K562 (cell line): ENCODE measurements around the gene RBM5. TPM values are rescaled to one million over a fixed set of nuclear protein-coding genes. Genes with fewer than 3 reads are reported as not detected.
A peak's percentile ranks its signal among the peaks of the same experiment; 100 is the strongest.

Source experiments
- KLF6 ChIP-seq: fragments of 250-450 bp; sonication (Bioruptor Pico); IDR thresholded peaks from 2 replicates; pipeline ENCODE4 v1.4.0; 2020; ENCODE audit warnings: mild to moderate bottlenecking, moderate library complexity, borderline replicate concordance
- RAD51 ChIP-seq: fragments of 450-650 bp; IDR thresholded peaks from 2 replicates; pipeline ENCODE4 v1.7.1; 2016; ENCODE audit warnings: low read depth, mild to moderate bottlenecking, borderline replicate concordance
- RBFOX2 ChIP-seq: fragments of 200-400 bp; formaldehyde crosslinking; IDR thresholded peaks from 2 replicates; pipeline ENCODE4 v1.6.1; 2017; ENCODE audit warnings: low read depth, mild to moderate bottlenecking, low read length, moderate library complexity
- RBM17 ChIP-seq: fragments of 200-400 bp; formaldehyde crosslinking; IDR thresholded peaks from 2 replicates; pipeline ENCODE4 v1.6.1; 2017; ENCODE audit warnings: low read depth, mild to moderate bottlenecking, low read length, borderline replicate concordance
- RBM34 ChIP-seq: fragments of 200-400 bp; formaldehyde crosslinking; IDR thresholded peaks from 2 replicates; pipeline ENCODE4 v1.6.1; 2018; ENCODE audit warnings: low read length, borderline replicate concordance; ENCODE audit not compliant: insufficient read depth
- SNRNP70 ChIP-seq: fragments of 200-400 bp; formaldehyde crosslinking; optimal IDR thresholded peaks from 2 replicates; pipeline ENCODE3; 2017; ENCODE audit warnings: low read depth, low read length
- TAL1 ChIP-seq: fragments of 450-650 bp; IDR thresholded peaks from 2 replicates; pipeline ENCODE4 v1.6.1; 2016; ENCODE audit warnings: mild to moderate bottlenecking
- ZHX1 ChIP-seq: fragments of 150-350 bp; conservative IDR thresholded peaks from 2 replicates; pipeline ENCODE4 v1.6.1; 2014; ENCODE audit warnings: low read length
- ZNF175 ChIP-seq: fragments of 200-800 bp; sonication (Bioruptor generic); IDR thresholded peaks from 2 replicates; pipeline ENCODE4 v1.6.1; 2016; ENCODE audit warnings: low read depth, mild to moderate bottlenecking, missing genetic modification characterization, missing compliant biosample characterization
- ZNF311 ChIP-seq: fragments of 250-450 bp; sonication (Bioruptor Pico); IDR thresholded peaks from 2 replicates; pipeline ENCODE4 v1.4.0; 2020; ENCODE audit warnings: mild to moderate bottlenecking, moderate library complexity
- ZNF316 ChIP-seq: fragments of 450-650 bp; IDR thresholded peaks from 2 replicates; pipeline ENCODE4 v1.6.1; 2016
- ZNF584 ChIP-seq: fragments of 200-800 bp; sonication (Bioruptor generic); IDR thresholded peaks from 2 replicates; pipeline ENCODE4 v1.6.1; 2016; ENCODE audit warnings: low read depth, mild to moderate bottlenecking, missing genetic modification characterization, missing compliant biosample characterization
- ZNF589 ChIP-seq: fragments of 200-800 bp; sonication (Bioruptor generic); IDR thresholded peaks from 2 replicates; pipeline ENCODE4 v1.6.1; 2016; ENCODE audit warnings: low read depth, missing genetic modification characterization, missing compliant biosample characterization
- ZNF699 ChIP-seq: fragments of 250-450 bp; sonication (Bioruptor Pico); IDR thresholded peaks from 2 replicates; pipeline ENCODE4 v1.8.0; 2021; ENCODE audit warnings: mild to moderate bottlenecking, moderate library complexity; ENCODE audit not compliant: insufficient replicate concordance
- ZNF785 ChIP-seq: fragments of 250-450 bp; sonication (Bioruptor Pico); IDR thresholded peaks from 2 replicates; pipeline ENCODE4 v1.4.0; 2020; ENCODE audit warnings: mild to moderate bottlenecking
- polyA plus RNA-seq, 8 experiments: library from polyadenylated mRNA; depleted of rRNA in 4 of 8; stranded (reverse) in 5 of 8; unstranded in 3 of 8; fragments of >200 nt; fragmentation: Nextera tagmentation in 2 of 8; fragmentation: Illumina TruSeq in 1 of 8; extraction: Ambion mirVana in 2 of 8; extraction: Trizol in 1 of 8; gene quantifications; 2 replicates each; pipeline versions ENCODE4 v1.2.1 to v1.2.3, GENCODE V29; 2011 to 2014; ENCODE audit warnings: inconsistent platforms in 1 of 8, missing spikeins in 1 of 8
- total RNA-seq, 7 experiments: library from RNA; depleted of rRNA in 6 of 7; stranded (reverse); fragments of >200 nt in 6 of 7; fragmentation: Illumina TruSeq in 2 of 7; extraction: Trizol in 2 of 7; gene quantifications; 2 replicates each; pipeline versions ENCODE4 v1.2.1 to v1.2.3, GENCODE V29; 2011 to 2021; ENCODE audit warnings: low replicate concordance in 1 of 7
- TF ChIP-seq, protein P1 (sequence below): sonication (generic); formaldehyde crosslinking; IDR thresholded peaks from 2 replicates; pipeline ENCODE4 v1.8.0; 2022; ENCODE audit warnings: mild to moderate bottlenecking, missing genetic modification reagents
- TF ChIP-seq, protein P2 (sequence below): fragments of 250-450 bp; sonication (Bioruptor Pico); IDR thresholded peaks from 2 replicates; pipeline ENCODE4 v1.8.0; 2021; ENCODE audit warnings: moderate library complexity, mild to moderate bottlenecking, inconsistent platforms

RBM5 gene
- total and polyA plus RNA-seq, 9 of the 15 experiments (the other 6 are each of a cell fraction or from before 2014, with no cell fraction given) = 24.5 to 153 (median 81.6) TPM

DNA sequence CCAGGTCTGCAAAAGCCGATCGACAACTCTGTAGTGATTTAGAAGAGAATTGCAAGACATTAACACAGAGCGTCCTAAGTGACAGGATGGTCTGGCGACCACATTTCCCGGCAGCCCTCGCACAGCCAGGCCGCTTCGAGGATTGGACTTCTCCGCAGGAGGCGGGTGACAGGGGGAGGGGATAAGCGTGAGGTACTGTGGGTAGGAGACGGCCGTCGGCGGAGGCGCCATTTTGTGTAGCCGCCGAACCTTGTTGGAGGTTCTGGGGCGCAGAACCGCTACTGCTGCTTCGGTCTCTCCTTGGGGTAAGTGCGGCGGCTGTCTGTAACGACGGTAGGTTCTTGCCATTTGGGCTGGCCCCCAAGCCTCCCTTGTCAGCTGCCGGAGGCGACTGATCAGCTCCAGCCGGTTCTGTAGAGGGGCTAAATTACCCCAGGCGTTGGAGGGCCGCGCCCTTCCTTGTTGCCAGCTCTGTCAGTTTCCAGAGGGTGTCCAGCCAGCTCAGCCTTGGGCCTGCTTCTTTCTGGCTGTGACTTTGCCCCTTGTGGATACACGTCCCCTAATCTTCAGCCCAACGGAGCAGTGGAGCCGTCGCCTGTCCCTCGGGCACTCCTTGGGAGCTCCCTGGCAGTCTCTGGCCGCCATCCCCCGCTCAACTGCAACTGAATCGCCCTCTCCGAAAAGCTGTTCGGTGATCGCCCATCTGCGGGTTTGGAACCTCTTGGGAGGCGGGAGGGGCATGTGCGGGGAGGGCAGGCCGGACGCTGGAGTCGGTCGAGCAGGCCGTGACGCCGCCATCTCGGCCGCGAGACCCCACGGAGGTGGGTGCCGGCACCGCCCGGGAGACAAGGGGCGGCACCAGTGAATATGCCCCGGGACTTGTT lies at the start of gene RBM5 (continued):
- TF ChIP-seq, protein P1, sequence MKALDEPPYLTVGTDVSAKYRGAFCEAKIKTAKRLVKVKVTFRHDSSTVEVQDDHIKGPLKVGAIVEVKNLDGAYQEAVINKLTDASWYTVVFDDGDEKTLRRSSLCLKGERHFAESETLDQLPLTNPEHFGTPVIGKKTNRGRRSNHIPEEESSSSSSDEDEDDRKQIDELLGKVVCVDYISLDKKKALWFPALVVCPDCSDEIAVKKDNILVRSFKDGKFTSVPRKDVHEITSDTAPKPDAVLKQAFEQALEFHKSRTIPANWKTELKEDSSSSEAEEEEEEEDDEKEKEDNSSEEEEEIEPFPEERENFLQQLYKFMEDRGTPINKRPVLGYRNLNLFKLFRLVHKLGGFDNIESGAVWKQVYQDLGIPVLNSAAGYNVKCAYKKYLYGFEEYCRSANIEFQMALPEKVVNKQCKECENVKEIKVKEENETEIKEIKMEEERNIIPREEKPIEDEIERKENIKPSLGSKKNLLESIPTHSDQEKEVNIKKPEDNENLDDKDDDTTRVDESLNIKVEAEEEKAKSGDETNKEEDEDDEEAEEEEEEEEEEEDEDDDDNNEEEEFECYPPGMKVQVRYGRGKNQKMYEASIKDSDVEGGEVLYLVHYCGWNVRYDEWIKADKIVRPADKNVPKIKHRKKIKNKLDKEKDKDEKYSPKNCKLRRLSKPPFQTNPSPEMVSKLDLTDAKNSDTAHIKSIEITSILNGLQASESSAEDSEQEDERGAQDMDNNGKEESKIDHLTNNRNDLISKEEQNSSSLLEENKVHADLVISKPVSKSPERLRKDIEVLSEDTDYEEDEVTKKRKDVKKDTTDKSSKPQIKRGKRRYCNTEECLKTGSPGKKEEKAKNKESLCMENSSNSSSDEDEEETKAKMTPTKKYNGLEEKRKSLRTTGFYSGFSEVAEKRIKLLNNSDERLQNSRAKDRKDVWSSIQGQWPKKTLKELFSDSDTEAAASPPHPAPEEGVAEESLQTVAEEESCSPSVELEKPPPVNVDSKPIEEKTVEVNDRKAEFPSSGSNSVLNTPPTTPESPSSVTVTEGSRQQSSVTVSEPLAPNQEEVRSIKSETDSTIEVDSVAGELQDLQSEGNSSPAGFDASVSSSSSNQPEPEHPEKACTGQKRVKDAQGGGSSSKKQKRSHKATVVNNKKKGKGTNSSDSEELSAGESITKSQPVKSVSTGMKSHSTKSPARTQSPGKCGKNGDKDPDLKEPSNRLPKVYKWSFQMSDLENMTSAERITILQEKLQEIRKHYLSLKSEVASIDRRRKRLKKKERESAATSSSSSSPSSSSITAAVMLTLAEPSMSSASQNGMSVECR (CRISPR knock-in tag) = peak; percentile 73; the same call in 1 of the 2 replicates
- no peak for TF ChIP-seq TAL1
- no peak for TF ChIP-seq ZNF175 (CRISPR knock-in tag)
- TF ChIP-seq ZNF311 = no peak
- TF ChIP-seq ZNF785 = no peak
- no peak for TF ChIP-seq ZNF589 (CRISPR knock-in tag)
- no peak for TF ChIP-seq RBM34
- TF ChIP-seq ZNF316 = no peak
- no peak for TF ChIP-seq ZHX1
- TF ChIP-seq ZNF584 = no peak
- no peak for TF ChIP-seq ZNF699 (CRISPR knock-in tag)
- TF ChIP-seq RBFOX2 = peak; percentile 90
- no peak for TF ChIP-seq RAD51
- no peak for TF ChIP-seq SNRNP70
- TF ChIP-seq KLF6 (CRISPR knock-in tag) = no peak
- TF ChIP-seq RBM17 = no peak
- TF ChIP-seq, protein P2, sequence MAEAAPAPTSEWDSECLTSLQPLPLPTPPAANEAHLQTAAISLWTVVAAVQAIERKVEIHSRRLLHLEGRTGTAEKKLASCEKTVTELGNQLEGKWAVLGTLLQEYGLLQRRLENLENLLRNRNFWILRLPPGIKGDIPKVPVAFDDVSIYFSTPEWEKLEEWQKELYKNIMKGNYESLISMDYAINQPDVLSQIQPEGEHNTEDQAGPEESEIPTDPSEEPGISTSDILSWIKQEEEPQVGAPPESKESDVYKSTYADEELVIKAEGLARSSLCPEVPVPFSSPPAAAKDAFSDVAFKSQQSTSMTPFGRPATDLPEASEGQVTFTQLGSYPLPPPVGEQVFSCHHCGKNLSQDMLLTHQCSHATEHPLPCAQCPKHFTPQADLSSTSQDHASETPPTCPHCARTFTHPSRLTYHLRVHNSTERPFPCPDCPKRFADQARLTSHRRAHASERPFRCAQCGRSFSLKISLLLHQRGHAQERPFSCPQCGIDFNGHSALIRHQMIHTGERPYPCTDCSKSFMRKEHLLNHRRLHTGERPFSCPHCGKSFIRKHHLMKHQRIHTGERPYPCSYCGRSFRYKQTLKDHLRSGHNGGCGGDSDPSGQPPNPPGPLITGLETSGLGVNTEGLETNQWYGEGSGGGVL = no peak
